Measurements from ENCODE around the gene ASAP2.
"Not testable (repeated sequence)": the region's sequence is repeated elsewhere in the genome, so short reads cannot be mapped to it uniquely, and the experiment has no call there.

ASAP2 gene

GRCh38 chr2:9212661-9213411 lies 6.2 kb downstream of the ASAP2 start:
- DNase-seq: no peak

DNA sequence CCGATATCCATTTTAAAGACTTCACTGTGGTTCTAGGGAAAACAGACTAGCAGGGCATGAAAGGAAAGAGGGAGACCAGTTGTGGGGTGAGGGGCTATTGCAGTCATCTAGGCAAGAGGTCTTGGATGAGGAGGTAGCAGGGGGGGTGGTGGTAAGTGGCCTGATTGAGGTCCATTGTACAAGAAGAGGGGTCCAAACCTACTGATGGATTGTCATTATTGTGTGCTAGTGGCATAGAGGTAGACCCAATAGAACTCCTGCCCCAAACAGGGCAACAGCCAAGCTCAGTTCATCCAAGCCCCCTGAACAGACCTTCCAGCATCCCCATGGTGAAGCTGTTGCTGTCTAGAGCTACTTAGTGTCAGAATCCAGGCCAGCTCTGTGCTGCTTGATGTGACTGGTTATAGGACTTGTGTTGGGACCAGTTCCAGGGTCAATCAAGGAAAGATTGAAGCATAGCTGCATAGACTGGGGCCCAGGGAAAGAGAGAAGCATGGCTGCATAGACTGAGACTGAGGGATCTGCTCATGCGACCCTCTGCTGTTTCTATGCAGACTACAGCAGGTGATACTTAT lies 7.0 kb downstream of the ASAP2 start:
- DNase-seq: no peak

GRCh38 chr2:9214873-9215272 lies 8.3 kb downstream of the ASAP2 start:
- DNase-seq: no peak

GRCh38 chr2:9215680-9216079 lies 9.1 kb downstream of the ASAP2 start:
- DNase-seq: no peak

DNA sequence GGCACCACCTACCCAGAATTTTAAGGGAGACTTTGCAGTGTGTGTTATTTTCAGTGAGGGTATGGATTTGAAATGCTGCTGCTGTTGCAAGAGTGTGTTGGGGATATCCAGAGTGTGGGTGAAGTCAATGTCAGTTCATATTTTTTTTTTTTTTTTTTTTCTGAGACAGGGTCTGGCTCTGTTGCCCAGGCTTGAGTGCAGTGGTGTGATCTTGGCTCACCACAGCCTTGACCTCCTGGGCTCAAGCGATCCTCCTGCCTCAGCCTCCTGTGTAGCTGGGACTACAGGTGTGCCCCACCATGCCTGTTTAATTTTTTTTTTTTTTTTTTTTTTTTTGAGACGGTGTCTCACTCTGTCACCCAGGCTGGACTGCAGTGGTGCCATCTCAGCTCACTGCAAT lies 9.5 kb downstream of the ASAP2 start:
- not testable (repeated sequence) for DNase-seq

- DNase-seq: no peak
Measured at GRCh38 chr2:9217838-9218770, 11.5 kb downstream of the ASAP2 start.

GRCh38 chr2:9219027-9219445 lies 12.4 kb downstream of the ASAP2 start:
- no peak for DNase-seq

DNA sequence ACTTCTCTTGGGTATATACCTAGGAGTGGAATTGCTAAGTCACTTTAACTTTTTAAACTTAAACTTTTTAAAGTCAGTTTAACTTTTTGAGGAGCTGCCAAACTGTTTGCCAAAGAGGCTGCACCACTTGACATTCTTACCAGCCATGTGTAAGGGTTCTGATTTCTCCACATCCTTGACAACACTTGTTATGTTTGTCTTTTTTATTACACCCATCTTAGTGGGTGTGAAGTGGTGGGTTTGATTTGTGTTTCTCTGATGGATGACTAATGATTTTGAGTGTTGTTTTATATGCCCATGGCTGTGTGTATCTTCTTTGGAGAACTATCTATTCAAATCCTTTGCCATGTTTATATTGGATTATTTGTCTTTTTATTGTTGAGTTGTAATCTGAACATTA lies 13.6 kb downstream of the ASAP2 start:
- no peak for DNase-seq

GRCh38 chr2:9221223-9221622 lies 14.6 kb downstream of the ASAP2 start:
- DNase-seq: no peak

- no peak for DNase-seq
Measured at GRCh38 chr2:9222239-9222892, 15.8 kb downstream of the ASAP2 start.

DNA sequence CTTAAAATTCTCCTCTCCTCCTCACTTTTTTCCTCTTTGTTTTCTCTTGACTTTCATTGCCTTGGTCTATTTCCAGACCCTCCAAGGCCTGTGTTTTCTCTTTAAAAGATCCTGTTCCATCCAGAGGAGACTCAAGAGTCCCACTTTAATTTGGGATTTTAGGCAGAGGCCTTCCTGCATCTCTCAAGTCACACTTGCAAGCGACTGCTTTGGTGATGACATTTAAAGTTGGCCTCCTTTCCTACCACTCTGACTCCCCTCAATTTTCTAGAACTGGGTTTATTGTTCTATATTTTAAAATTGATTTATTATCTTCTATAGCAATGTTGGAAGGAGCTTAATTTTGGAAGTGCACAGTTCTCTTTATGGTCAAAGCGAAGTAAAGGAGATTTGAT lies 16.3 kb downstream of the ASAP2 start:
- no peak for DNase-seq

DNA sequence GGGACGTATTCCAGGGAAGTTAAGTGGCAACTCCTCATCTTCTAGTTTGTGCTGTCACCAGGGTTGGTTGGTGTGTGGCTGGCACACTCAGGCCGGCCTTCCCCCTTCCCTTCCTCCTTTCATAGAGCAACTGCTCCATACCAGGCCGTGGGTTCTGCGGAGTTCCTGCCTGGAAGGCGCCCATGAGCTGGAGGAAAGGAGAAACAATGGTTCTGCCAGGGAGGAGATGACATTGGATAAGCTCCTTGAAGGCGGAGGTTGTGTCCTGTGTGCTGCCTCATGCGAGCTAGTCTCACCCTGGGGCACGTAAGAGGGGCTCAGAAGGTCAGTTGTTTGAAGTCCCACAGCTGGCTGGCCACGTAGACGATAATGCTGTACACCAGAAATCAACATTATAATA lies 19.2 kb downstream of the ASAP2 start:
- no peak for DNase-seq

DNA sequence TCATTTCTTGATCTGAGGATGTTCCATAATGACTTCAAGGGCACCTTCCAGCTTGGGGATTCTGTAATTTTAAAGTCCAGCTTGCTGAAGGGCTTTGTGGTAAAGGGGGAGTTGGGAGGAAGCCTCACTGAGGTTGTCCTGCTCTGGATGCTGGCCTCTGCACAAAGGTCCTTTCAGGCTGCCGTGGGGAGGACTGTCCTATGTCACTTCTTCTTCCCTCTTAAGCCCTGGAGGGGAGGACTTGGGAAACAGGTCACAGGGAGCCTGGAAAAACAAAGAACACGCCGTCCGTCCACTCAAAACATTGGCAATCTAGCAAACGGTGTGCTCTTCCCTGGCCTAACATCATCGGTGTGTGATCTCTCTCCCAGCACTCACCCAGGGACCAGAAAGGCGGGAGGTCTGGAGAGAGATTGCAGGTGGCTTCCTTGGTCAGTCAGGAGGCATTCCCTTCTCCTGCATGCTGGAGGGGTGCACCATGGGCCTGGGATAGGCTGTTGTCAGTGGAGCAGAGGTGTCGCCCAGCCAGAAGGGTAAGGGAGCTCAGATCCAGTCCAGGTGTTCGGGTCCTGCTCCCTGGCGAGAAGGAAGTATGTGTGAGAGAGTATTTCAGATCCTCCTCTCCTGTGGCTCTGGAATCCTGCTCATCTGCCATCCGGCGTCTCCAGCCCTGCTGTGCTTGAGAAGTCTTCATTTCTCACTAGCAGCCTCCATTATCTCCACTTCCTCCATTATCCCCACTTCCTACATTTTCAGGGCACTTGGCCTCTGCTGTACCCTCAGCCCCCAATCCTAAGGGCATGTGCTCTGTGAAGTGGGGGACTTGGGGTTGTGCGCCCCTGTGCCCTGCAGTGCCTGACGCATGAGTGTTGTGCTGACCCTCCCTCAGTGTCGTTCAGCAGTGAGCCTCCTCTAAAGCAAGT lies 20.1 kb downstream of the ASAP2 start:
- DNase-seq: no peak

DNA sequence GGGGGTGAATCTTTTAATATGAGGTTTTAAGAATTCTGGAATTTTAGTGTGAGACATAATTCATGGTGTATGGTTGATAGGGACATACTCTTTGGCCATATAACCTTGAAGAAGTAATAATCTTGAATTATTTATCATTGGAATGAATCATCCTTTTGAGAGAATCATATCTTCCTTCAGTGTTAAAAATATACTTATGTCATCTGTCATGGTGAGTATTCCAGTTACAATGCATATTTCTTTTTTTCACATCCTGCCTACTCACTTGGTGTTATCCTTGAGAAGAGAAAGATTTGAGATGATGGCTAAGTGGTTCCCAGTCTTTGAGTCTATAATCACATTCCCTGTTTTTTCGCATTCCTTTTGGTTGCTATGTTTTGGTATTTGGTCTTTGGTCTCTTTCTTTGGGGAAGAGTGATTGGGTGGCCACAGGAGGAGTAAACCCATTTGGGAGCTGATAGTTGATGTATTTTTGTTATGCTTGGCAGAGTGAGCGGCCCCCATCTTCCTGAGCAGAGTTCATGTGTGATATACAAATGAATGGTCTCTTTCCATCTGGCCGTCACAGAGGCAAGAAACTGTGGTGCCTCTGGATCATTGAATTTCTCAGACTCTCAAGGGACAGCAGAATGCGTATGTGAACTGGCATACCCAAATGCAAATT lies 21.6 kb downstream of the ASAP2 start:
- DNase-seq: no peak

DNA sequence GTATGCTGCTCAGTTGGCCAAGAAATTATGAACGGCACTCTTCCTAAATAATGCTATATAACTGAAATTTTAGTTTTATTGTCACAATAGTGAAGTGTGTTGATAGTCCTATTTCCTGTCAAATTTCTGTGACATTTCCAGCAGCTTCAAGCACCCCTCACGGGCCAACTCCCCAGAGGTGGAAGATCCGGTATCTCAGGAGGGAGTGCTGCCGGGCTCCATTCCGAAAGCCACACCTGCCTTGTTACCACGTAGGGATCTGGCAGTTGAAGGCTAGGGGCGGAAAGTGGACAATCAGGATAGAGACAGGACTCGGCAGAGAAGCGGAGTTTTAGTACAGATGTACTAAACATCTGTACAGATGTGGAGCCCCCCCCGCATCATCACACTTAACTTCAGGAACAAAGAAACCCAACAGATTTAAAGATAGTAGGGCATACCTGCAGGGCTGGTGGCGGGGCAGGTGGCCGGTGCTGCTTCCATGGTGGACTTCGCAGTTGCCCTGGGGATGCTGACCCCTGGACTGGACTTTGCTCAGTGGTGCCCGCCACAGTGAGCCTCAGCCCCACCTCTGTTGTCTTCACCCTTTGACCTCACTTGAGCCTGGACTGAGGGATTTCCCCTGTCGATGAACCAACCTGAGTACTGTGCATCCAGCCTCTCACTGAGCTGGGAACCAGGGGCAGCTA lies 22.3 kb downstream of the ASAP2 start:
- DNase-seq: no peak

DNA sequence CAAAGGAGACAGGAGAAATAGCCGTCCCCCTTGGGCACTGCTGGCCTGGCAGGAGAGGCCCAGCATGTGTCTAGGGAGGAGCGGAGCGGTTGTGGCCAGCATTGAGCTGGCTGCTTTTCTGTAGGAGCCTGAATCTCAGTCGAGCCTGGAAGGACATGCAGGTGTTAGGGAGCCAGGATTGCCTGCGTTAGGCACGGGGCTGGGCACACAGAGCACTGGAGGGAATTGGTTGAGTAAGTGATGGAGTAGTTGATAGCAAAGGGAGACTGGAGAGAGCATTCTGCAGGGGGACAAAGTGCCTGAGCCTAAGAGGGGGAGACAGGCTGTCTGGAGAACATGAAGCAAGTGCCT lies 22.8 kb downstream of the ASAP2 start:
- no peak for DNase-seq

GRCh38 chr2:9230051-9230802 lies 23.6 kb downstream of the ASAP2 start:
- no peak for DNase-seq

- DNase-seq: no peak
Measured at GRCh38 chr2:9230881-9231280, 24.3 kb downstream of the ASAP2 start.

GRCh38 chr2:9231291-9232165 lies 24.9 kb downstream of the ASAP2 start:
- no peak for DNase-seq
